PFSK-1 (cell line): ENCODE results near the gene PHACTR1.

ENCODE experiments used
- FOXP2 ChIP-seq: optimal IDR thresholded peaks from 2 replicates; pipeline ENCODE3; 2011; ENCODE audit warnings: borderline replicate concordance, control low read depth, inconsistent platforms; ENCODE audit not compliant: insufficient read depth; ENCODE audit errors: extremely low read length, extremely low read depth
- POLR2AphosphoS5 ChIP-seq: IDR thresholded peaks from 2 replicates; pipeline ENCODE4 v1.6.1; 2012; ENCODE audit warnings: low read depth, mild to moderate bottlenecking, control low read depth, low read length, moderate library complexity
- SIN3A ChIP-seq: IDR thresholded peaks from 2 replicates; pipeline ENCODE4 v1.6.1; 2012; ENCODE audit warnings: mild to moderate bottlenecking, low read length, moderate library complexity, borderline replicate concordance; ENCODE audit not compliant: insufficient read depth
- TAF1 ChIP-seq: IDR thresholded peaks from 2 replicates; pipeline ENCODE4 v1.6.1; 2012; ENCODE audit warnings: low read length, control low read depth, borderline replicate concordance; ENCODE audit not compliant: insufficient read depth
- TF ChIP-seq, protein P1 (sequence below), 2 experiments: IDR thresholded peaks; 2 replicates each; pipeline versions ENCODE4 v1.6.1 to v1.8.0; 2011 to 2012; ENCODE audit warnings: low read depth in 2 of 2, low read length in 2 of 2, control low read depth in 1 of 2, inconsistent platforms in 1 of 2, mild to moderate bottlenecking in 1 of 2, moderate library complexity in 1 of 2; ENCODE audit not compliant: insufficient read depth in 1 of 2

DNA sequence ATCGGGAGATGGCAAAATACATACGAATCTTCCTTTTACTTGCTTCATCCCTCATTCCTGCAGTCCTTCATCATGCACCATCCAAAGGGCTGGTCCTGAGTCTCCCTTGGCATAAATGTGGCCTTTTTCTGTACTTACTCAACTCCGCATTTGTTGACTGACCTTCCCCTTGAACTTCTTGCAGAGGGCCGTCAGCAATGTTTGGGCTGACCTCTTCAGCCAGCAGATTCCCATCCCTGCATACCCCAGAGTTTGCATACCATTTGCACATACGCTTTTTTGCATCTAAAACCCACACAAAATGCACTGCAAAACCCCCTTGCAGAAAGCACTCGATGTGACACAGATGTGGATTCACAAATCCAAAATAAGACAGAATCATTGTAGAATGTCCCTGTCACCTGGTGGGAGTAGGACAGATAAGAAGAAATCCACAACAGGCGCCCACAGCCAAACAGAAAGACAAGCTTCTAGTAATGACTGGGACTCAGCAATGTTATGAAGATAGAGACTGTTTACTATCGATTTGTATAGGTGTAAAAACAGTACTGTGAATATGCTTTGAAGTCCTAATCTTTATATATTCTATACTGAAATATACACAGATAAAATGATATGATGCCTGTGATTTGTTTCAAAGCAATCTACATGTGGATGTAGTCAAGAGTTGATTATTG, 566.0 kb downstream of the PHACTR1 start:
- no peak for TF ChIP-seq SIN3A
- TF ChIP-seq POLR2AphosphoS5, result no peak
- TF ChIP-seq, protein P1, sequence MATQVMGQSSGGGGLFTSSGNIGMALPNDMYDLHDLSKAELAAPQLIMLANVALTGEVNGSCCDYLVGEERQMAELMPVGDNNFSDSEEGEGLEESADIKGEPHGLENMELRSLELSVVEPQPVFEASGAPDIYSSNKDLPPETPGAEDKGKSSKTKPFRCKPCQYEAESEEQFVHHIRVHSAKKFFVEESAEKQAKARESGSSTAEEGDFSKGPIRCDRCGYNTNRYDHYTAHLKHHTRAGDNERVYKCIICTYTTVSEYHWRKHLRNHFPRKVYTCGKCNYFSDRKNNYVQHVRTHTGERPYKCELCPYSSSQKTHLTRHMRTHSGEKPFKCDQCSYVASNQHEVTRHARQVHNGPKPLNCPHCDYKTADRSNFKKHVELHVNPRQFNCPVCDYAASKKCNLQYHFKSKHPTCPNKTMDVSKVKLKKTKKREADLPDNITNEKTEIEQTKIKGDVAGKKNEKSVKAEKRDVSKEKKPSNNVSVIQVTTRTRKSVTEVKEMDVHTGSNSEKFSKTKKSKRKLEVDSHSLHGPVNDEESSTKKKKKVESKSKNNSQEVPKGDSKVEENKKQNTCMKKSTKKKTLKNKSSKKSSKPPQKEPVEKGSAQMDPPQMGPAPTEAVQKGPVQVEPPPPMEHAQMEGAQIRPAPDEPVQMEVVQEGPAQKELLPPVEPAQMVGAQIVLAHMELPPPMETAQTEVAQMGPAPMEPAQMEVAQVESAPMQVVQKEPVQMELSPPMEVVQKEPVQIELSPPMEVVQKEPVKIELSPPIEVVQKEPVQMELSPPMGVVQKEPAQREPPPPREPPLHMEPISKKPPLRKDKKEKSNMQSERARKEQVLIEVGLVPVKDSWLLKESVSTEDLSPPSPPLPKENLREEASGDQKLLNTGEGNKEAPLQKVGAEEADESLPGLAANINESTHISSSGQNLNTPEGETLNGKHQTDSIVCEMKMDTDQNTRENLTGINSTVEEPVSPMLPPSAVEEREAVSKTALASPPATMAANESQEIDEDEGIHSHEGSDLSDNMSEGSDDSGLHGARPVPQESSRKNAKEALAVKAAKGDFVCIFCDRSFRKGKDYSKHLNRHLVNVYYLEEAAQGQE (IDR thresholded peaks at IDR 0.05; ENCODE audit: insufficient read depth in 1 of 2, low read depth in 2 of 2, low read length in 2 of 2), result no peak
- TF ChIP-seq TAF1, result no peak
- TF ChIP-seq FOXP2, result no peak
